K562 (cell line): ENCODE results near the gene HOXA4. TPM values are rescaled to one million over a fixed set of nuclear protein-coding genes. Genes with fewer than 3 reads are reported as not detected.

Source experiments
- ATAC-seq: fragments of 200-7000 bp; cut with Tn5 transposase; 3 replicates; pipeline ENCODE4 v1.9.1; 2020; ENCODE audit warnings: moderate library complexity
- BruUV-seq: library from RNA; stranded (reverse); fragments of 400-500 nt; replicated peaks from 2 replicates; lab custom pipeline; 2021; lab: Mats Ljungman, UMichigan
- CTCF ChIA-PET: fragments of 300-600 bp; formaldehyde crosslinking; extraction: SDS; loops from one replicate; lab custom pipeline; 2021; ENCODE audit warnings: low intra/inter-chr PET ratio; lab: Yijun Ruan, JAX
- POLR2A ChIA-PET: fragments of 300-600, 350-650 bp; sonication (Branson Sonifier 250); formaldehyde crosslinking; extraction: SDS; loops from one replicate; lab custom pipeline; 2021; ENCODE audit warnings: antibody characterized with exemption, inconsistent platforms; lab: Yijun Ruan, JAX
- DNase-seq, 4 experiments: peaks; one replicate each; pipeline versions ENCODE4 v3.0.0 to v3.0.0-alpha.2; 2011 to 2018; ENCODE audit warnings: low spot score in 3 of 4, mixed read lengths in 3 of 4; ENCODE audit errors: extremely low read depth in 1 of 4
- FAIRE-seq: peaks from 2 replicates; lab custom pipeline; 2011; peaks lifted over from hg19 to GRCh38; lab: Jason Lieb, UNC
- H2AFZ ChIP-seq: 2 replicates; pipeline ENCODE4 v1.6.0; 2011; ENCODE audit warnings: low read depth, low read length, control low read depth, inconsistent platforms
- H3K27ac ChIP-seq: fragments of 200-600 bp; 3 replicates; pipeline ENCODE4 v1.8.0; 2011; ENCODE audit warnings: low read depth, mild to moderate bottlenecking, control low read depth, inconsistent platforms, low read length, moderate library complexity, mixed read lengths; ENCODE audit errors: extremely low read depth
- H3K27me3 ChIP-seq, 2 experiments: fragments of 300-600 bp in 1 of 2; 2 replicates in 1 of 2; 3 replicates in 1 of 2; pipeline versions ENCODE4 v1.6.0 to v1.8.0; 2011; ENCODE audit warnings: inconsistent platforms in 2 of 2, low read length in 2 of 2, mild to moderate bottlenecking in 1 of 2, mixed read lengths in 1 of 2, moderate library complexity in 1 of 2; ENCODE audit not compliant: control insufficient read depth in 2 of 2, insufficient read depth in 2 of 2
- H3K36me3 ChIP-seq: fragments of 300-600 bp; 3 replicates; pipeline ENCODE4 v1.8.0; 2011; ENCODE audit warnings: mild to moderate bottlenecking, low read length, inconsistent platforms; ENCODE audit not compliant: control insufficient read depth, insufficient read depth
- H3K4me1 ChIP-seq, 2 experiments: fragments of 200-600 bp in 1 of 2; replicated peaks in 1 of 2; 2 replicates in 1 of 2; 3 replicates in 1 of 2; pipeline versions ENCODE4 v1.5.1 to v1.8.0; 2011; ENCODE audit warnings: inconsistent platforms in 2 of 2, low read length in 2 of 2, mild to moderate bottlenecking in 1 of 2, mixed read lengths in 1 of 2, moderate library complexity in 1 of 2; ENCODE audit not compliant: control insufficient read depth in 2 of 2, insufficient read depth in 2 of 2
- H3K4me2 ChIP-seq: 2 replicates; pipeline ENCODE4 v1.6.1; 2011; ENCODE audit warnings: low read length, control low read depth, inconsistent platforms, mixed read lengths; ENCODE audit not compliant: insufficient read depth
- H3K4me3 ChIP-seq: fragments of 200-600 bp; sonication (generic), shearing (Covaris generic); 2 replicates; pipeline ENCODE4 v1.5.1; 2016; ENCODE audit warnings: control low read depth, inconsistent platforms
- H3K79me2 ChIP-seq: fragments of 200-600 bp; 3 replicates; pipeline ENCODE4 v1.8.0; 2011; ENCODE audit warnings: low read length, inconsistent platforms; ENCODE audit not compliant: control insufficient read depth, insufficient read depth
- H3K9ac ChIP-seq, 2 experiments: 2 replicates each; pipeline versions ENCODE4 v1.6.0 to v1.6.1; 2011; ENCODE audit warnings: low read depth in 2 of 2, low read length in 2 of 2, control low read depth in 1 of 2, inconsistent platforms in 1 of 2, mild to moderate bottlenecking in 1 of 2, mixed read lengths in 1 of 2; ENCODE audit not compliant: insufficient read depth in 1 of 2
- H3K9me1 ChIP-seq: one replicate; pipeline ENCODE4 v1.6.0; 2011; ENCODE audit warnings: inconsistent platforms, mild to moderate bottlenecking, low read length, moderate library complexity; ENCODE audit not compliant: control insufficient read depth, insufficient read depth
- H3K9me3 ChIP-seq: replicated peaks from 2 replicates; pipeline ENCODE4 v1.5.1; 2011; ENCODE audit warnings: low read depth, low read length, inconsistent platforms; ENCODE audit not compliant: control insufficient read depth, insufficient read depth
- H4K20me1 ChIP-seq: replicated peaks from 2 replicates; pipeline ENCODE4 v1.6.1; 2011; ENCODE audit warnings: low read length, inconsistent platforms, mixed read lengths; ENCODE audit not compliant: control insufficient read depth, insufficient read depth
- CAMTA2 ChIP-seq: fragments of 250-450 bp; sonication (Bioruptor Pico); conservative IDR thresholded peaks from 2 replicates; pipeline ENCODE4 v1.5.1; 2022
- EZH2 ChIP-seq: IDR thresholded peaks from 2 replicates; pipeline ENCODE4 v1.6.1; 2012; ENCODE audit warnings: low read depth, mild to moderate bottlenecking, inconsistent platforms, low read length, borderline replicate concordance
- FOXA3 ChIP-seq, 2 experiments: fragments of 450-650 bp in 1 of 2; sonication (generic) in 1 of 2; formaldehyde crosslinking; IDR thresholded peaks in 1 of 2; conservative IDR thresholded peaks in 1 of 2; 2 replicates each; pipeline versions ENCODE4 v1.4.0 to v1.8.0; 2020 to 2022; ENCODE audit warnings: mild to moderate bottlenecking in 2 of 2, missing genetic modification reagents in 1 of 2
- MCM5 ChIP-seq: fragments of 450-650 bp; IDR thresholded peaks from 2 replicates; pipeline ENCODE4 v1.6.1; 2016; ENCODE audit warnings: low read depth
- NFE2 ChIP-seq: IDR thresholded peaks from 2 replicates; pipeline ENCODE4 v1.6.1; 2014; ENCODE audit warnings: antibody characterized with exemption, low read depth
- NFE2L1 ChIP-seq: fragments of 450-650 bp; IDR thresholded peaks from 2 replicates; pipeline ENCODE4 v1.6.1; 2016; ENCODE audit warnings: missing genetic modification characterization, low read depth, mild to moderate bottlenecking, missing compliant biosample characterization, moderate library complexity, borderline replicate concordance
- TEAD4 ChIP-seq, 2 experiments: sonication (generic) in 1 of 2; formaldehyde crosslinking in 1 of 2; IDR thresholded peaks; 2 replicates each; pipeline versions ENCODE4 v1.6.1 to v1.8.0; 2012 to 2022; ENCODE audit warnings: borderline replicate concordance in 1 of 2, inconsistent platforms in 1 of 2, low read length in 1 of 2, mild to moderate bottlenecking in 1 of 2, missing genetic modification reagents in 1 of 2
- WGBS: fragments of 100-300 bp; shearing (Covaris generic); methylation state at CpG from one replicate; pipeline ENCODE4 v1.1.6; 2016; ENCODE audit warnings: low coverage, mixed read lengths; ENCODE audit not compliant: insufficient coverage; ENCODE audit errors: missing lambda C conversion rate; 5-methylcytosine and 5-hydroxymethylcytosine counted together
- in situ Hi-C: fragments of 300-500 bp; cut with MboI; formaldehyde crosslinking; loops from 4 replicates; pipeline ENCODE4 v1.15.0; 2018; ENCODE audit warnings: inconsistent platforms, mixed read lengths
- intact Hi-C: fragments of 100-400 bp; cut with micrococcal nuclease; formaldehyde crosslinking; loops from 2 replicates; pipeline ENCODE4 v1.14.2; 2022
- polyA plus RNA-seq, 8 experiments: library from polyadenylated mRNA; depleted of rRNA in 4 of 8; stranded (reverse) in 5 of 8; unstranded in 3 of 8; fragments of >200 nt; fragmentation: Nextera tagmentation in 2 of 8; fragmentation: Illumina TruSeq in 1 of 8; extraction: Ambion mirVana in 2 of 8; extraction: Trizol in 1 of 8; gene quantifications; 2 replicates each; pipeline versions ENCODE4 v1.2.1 to v1.2.3, GENCODE V29; 2011 to 2014; ENCODE audit warnings: inconsistent platforms in 1 of 8, missing spikeins in 1 of 8
- total RNA-seq, 7 experiments: library from RNA; depleted of rRNA in 6 of 7; stranded (reverse); fragments of >200 nt in 6 of 7; fragmentation: Illumina TruSeq in 2 of 7; extraction: Trizol in 2 of 7; gene quantifications; 2 replicates each; pipeline versions ENCODE4 v1.2.1 to v1.2.3, GENCODE V29; 2011 to 2021; ENCODE audit warnings: low replicate concordance in 1 of 7
- TF ChIP-seq, protein P1 (sequence below): fragments of 250-450 bp; sonication (Bioruptor Pico); IDR thresholded peaks from 2 replicates; pipeline ENCODE4 v1.8.0; 2022; ENCODE audit warnings: inconsistent platforms, mild to moderate bottlenecking, moderate library complexity, borderline replicate concordance
- TF ChIP-seq, protein P2 (sequence below): fragments of 250-450 bp; sonication (Bioruptor Pico); IDR thresholded peaks from 2 replicates; pipeline ENCODE4 v1.4.0; 2020

HOXA4 gene
- total and polyA plus RNA-seq, 9 of the 15 experiments (the other 6 are each of a cell fraction or from before 2014, with no cell fraction given), result not detected

DNA sequence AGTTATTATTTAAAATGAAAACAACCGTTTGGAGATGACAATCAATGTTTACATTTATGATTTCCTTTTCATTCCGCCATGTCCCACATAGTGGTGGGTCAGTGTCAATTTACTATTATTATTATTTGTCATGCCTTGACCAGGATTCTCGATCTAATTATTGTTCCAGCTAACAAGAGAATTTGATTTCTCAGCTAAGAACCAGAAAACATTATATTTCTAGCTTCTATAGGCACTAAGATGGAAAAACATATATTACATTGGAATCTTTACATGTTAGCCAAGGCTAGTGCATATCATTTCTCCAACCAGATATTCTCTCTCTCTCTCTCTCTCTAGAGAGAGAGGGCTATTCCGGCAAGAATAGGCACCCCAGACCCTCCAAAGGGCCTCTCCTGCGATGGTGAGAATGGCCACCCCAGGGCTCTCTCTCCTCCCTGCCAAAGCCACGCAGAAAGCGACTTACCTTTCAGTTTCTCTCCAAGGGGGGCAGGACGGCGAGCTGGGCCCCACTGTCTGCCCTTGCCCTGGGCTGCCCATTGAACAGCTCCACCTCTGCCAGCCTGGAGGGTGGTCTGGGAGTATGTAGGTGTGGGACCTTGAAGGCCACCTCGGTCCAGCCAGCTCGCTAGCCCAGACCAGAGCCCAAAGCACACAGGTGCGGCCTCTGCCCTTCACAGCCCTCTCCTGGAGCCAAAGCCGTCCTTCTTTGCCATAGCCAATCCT is 19.4 kb upstream of the HOXA4 start:
- intact Hi-C loops, result no loop called here
- H3K79me2 ChIP-seq, result no peaks in the 10 kb centered on the region
- DNase-seq, result no peak
- ChIA-PET POLR2A (interaction anchor here (0.6 to 1.0 kb wide), 3 partner anchors 10 to 22 kb away, joined by 3 to 5 read pairs (median 4); no protein-coding TSS in a partner anchor), CTCF (interaction anchor here (0.5 to 0.6 kb wide), 2 partner anchors 17 to 1890 kb away, joined by 3 read pairs; no protein-coding TSS in a partner anchor)
- H3K4me2 ChIP-seq, result no peak overlapping the region
- no peaks in the 10 kb centered on the region for H3K9me3 ChIP-seq
- peaks cover 55 to 91% of the 10 kb centered on the region in 2 experiments for H3K27me3 ChIP-seq
- no peak overlapping the region for H3K4me3 ChIP-seq
- no TSS peak for BruUV-seq
- in situ Hi-C loops, result loop anchor here (10.0 to 25.0 kb wide), 4 partner anchors 295 to 1263 kb away; no protein-coding TSS in a partner anchor
- no peaks in the 10 kb centered on the region for H4K20me1 ChIP-seq
- H3K36me3 ChIP-seq, result no peaks in the 10 kb centered on the region
- FAIRE-seq, result no peak
- no peaks in the 10 kb centered on the region for H3K9me1 ChIP-seq
- H3K4me1 ChIP-seq, result peaks cover 0 to 22% of the 10 kb centered on the region in 2 experiments; a peak in 2 of 5 replicates
- H2AFZ ChIP-seq, result no peak overlapping the region
- TF ChIP-seq FOXA3 (CRISPR knock-in tag; conservative IDR thresholded peaks at IDR 0.05 in 1 of 2, IDR thresholded peaks at IDR 0.05 in 1 of 2) (no peak), CAMTA2 (CRISPR knock-in tag) (no peak), TEAD4 (IDR thresholded peaks at IDR 0.05; ENCODE audit: low read length) (no peak), TEAD4 (CRISPR knock-in tag; IDR thresholded peaks at IDR 0.05; ENCODE audit: borderline replicate concordance) (no peak), MCM5 (no peak), EZH2 (no peak), NFE2L1 (tag) (no peak), NFE2 (no peak)
- TF ChIP-seq, protein P1, sequence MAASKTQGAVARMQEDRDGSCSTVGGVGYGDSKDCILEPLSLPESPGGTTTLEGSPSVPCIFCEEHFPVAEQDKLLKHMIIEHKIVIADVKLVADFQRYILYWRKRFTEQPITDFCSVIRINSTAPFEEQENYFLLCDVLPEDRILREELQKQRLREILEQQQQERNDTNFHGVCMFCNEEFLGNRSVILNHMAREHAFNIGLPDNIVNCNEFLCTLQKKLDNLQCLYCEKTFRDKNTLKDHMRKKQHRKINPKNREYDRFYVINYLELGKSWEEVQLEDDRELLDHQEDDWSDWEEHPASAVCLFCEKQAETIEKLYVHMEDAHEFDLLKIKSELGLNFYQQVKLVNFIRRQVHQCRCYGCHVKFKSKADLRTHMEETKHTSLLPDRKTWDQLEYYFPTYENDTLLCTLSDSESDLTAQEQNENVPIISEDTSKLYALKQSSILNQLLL, result no peak
- TF ChIP-seq, protein P2, sequence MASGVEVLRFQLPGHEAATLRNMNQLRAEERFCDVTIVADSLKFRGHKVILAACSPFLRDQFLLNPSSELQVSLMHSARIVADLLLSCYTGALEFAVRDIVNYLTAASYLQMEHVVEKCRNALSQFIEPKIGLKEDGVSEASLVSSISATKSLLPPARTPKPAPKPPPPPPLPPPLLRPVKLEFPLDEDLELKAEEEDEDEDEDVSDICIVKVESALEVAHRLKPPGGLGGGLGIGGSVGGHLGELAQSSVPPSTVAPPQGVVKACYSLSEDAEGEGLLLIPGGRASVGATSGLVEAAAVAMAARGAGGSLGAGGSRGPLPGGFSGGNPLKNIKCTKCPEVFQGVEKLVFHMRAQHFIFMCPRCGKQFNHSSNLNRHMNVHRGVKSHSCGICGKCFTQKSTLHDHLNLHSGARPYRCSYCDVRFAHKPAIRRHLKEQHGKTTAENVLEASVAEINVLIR (CRISPR knock-in tag), result no peak
- WGBS, result 5% methylated on average over 13 of the region's 13 CpGs
- no peak overlapping the region for H3K27ac ChIP-seq
- no peak for ATAC-seq
- H3K9ac ChIP-seq, result no peak overlapping the region
